NB4 (cell line): ENCODE measurements around the gene FGF14.

ENCODE experiments used
- CTCF ChIP-seq: IDR thresholded peaks from one replicate; pipeline ENCODE4 v1.5.1; 2012; ENCODE audit warnings: low read depth, low read length
- POLR2A ChIP-seq: IDR thresholded peaks from 2 replicates; pipeline ENCODE4 v1.6.1; 2011; ENCODE audit warnings: mild to moderate bottlenecking; ENCODE audit not compliant: insufficient read length; ENCODE audit errors: extremely low read depth

GRCh38 chr13:101798437-101798836, 603.4 kb downstream of the FGF14 start:
- no peak for TF ChIP-seq POLR2A
- TF ChIP-seq CTCF = no peak
